GM23338 (cell line): ENCODE results near the gene GSX1. TPM values are rescaled to one million over a fixed set of nuclear protein-coding genes. Genes with fewer than 3 reads are reported as not detected.

Experiments used
- ATAC-seq: fragments of 200-7000 bp; cut with Tn5 transposase; 3 replicates; pipeline ENCODE4 v1.9.1; 2020
- DNase-seq: peaks from one replicate; pipeline ENCODE4 v3.0.0-alpha.2; 2015; ENCODE audit warnings: low spot score
- H2AFZ ChIP-seq: fragments of 200-600 bp; sonication (generic); 2 replicates; pipeline ENCODE4 v1.8.0; 2016; ENCODE audit warnings: antibody characterized with exemption, mild to moderate bottlenecking, moderate library complexity
- H3F3A ChIP-seq: fragments of 200-600 bp; sonication (generic); replicated peaks from 2 replicates; pipeline ENCODE4 v1.8.0; 2017; ENCODE audit warnings: antibody characterized with exemption, mixed run types, low read depth
- H3K27ac ChIP-seq: fragments of 200-600 bp; sonication (generic); 2 replicates; pipeline ENCODE4 v1.6.1; 2016; ENCODE audit warnings: low read depth
- H3K27me3 ChIP-seq: fragments of 200-600 bp; sonication (generic); 2 replicates; pipeline ENCODE4 v1.8.0; 2016; ENCODE audit warnings: mild to moderate bottlenecking, mixed run types, moderate library complexity; ENCODE audit not compliant: insufficient read depth
- H3K36me3 ChIP-seq: fragments of 200-600 bp; sonication (generic); 2 replicates; pipeline ENCODE4 v1.8.0; 2016; ENCODE audit warnings: mild to moderate bottlenecking; ENCODE audit not compliant: insufficient read depth
- H3K4me1 ChIP-seq: fragments of 200-600 bp; sonication (generic); 2 replicates; pipeline ENCODE4 v1.8.0; 2016; ENCODE audit warnings: mild to moderate bottlenecking, moderate library complexity; ENCODE audit not compliant: insufficient read depth
- H3K4me2 ChIP-seq: fragments of 200-600 bp; sonication (generic); 2 replicates; pipeline ENCODE4 v1.7.1; 2017; ENCODE audit warnings: mixed run types
- H3K4me3 ChIP-seq: fragments of 200-600 bp; sonication (generic); 2 replicates; pipeline ENCODE4 v1.6.1; 2016; ENCODE audit warnings: mixed run types
- H3K79me2 ChIP-seq: fragments of 200-600 bp; sonication (generic); replicated peaks from 2 replicates; pipeline ENCODE4 v1.8.0; 2017; ENCODE audit warnings: mild to moderate bottlenecking; ENCODE audit not compliant: insufficient read depth
- H3K9me2 ChIP-seq: fragments of 200-600 bp; sonication (generic); 2 replicates; pipeline ENCODE4 v1.8.0; 2017; ENCODE audit not compliant: insufficient read depth
- H4K20me1 ChIP-seq: fragments of 200-600 bp; sonication (generic); replicated peaks from 2 replicates; pipeline ENCODE4 v1.8.0; 2017; ENCODE audit warnings: mild to moderate bottlenecking; ENCODE audit not compliant: insufficient read depth
- H3K27ac Mint-ChIP-seq: 2 replicates; pipeline ENCODE4 v1.8.0; 2020; ENCODE audit warnings: inconsistent platforms, mild to moderate bottlenecking, moderate library complexity, mixed read lengths
- H3K27me3 Mint-ChIP-seq: 3 replicates; pipeline ENCODE4 v1.8.0; 2022; ENCODE audit warnings: low read depth, mild to moderate bottlenecking, moderate library complexity, mixed read lengths, inconsistent platforms; ENCODE audit not compliant: insufficient read depth, poor library complexity
- H3K36me3 Mint-ChIP-seq: 3 replicates; pipeline ENCODE4 v1.8.0; 2021; ENCODE audit warnings: low read depth, mild to moderate bottlenecking, inconsistent platforms, moderate library complexity, mixed read lengths
- H3K4me1 Mint-ChIP-seq: 3 replicates; pipeline ENCODE4 v1.8.0; 2020; ENCODE audit warnings: mild to moderate bottlenecking, inconsistent platforms, mixed read lengths
- H3K4me3 Mint-ChIP-seq: 3 replicates; pipeline ENCODE4 v1.8.0; 2021; ENCODE audit warnings: moderate library complexity, mild to moderate bottlenecking, inconsistent platforms, mixed read lengths
- H3K9me3 Mint-ChIP-seq: 3 replicates; pipeline ENCODE4 v1.8.0; 2020; ENCODE audit warnings: moderate library complexity, mild to moderate bottlenecking, inconsistent platforms, mixed read lengths
- CREB1 ChIP-seq: fragments of 250-450 bp; sonication (Bioruptor Pico); IDR thresholded peaks from 2 replicates; pipeline ENCODE4 v1.5.0; 2020; ENCODE audit warnings: low read depth, mild to moderate bottlenecking, moderate library complexity
- EZH2phosphoT487 ChIP-seq: fragments of 200-600 bp; sonication (generic); IDR thresholded peaks from one replicate; pipeline ENCODE4 v1.8.1; 2018; ENCODE audit warnings: antibody characterized with exemption; ENCODE audit not compliant: unreplicated experiment
- JUNB ChIP-seq: IDR thresholded peaks from one replicate; pipeline ENCODE4 v1.6.1; 2016; ENCODE audit warnings: antibody characterized with exemption; ENCODE audit not compliant: unreplicated experiment
- NANOG ChIP-seq: IDR thresholded peaks from 2 replicates; pipeline ENCODE4 v1.6.1; 2016; ENCODE audit warnings: antibody characterized with exemption, borderline replicate concordance
- REST ChIP-seq: IDR thresholded peaks from one replicate; pipeline ENCODE4 v1.6.1; 2018; ENCODE audit warnings: antibody characterized with exemption; ENCODE audit not compliant: unreplicated experiment
- ZNF331 ChIP-seq: fragments of 250-450 bp; sonication (Bioruptor Pico); IDR thresholded peaks from 2 replicates; pipeline ENCODE4 v1.5.0; 2020; ENCODE audit warnings: low read depth, mild to moderate bottlenecking, moderate library complexity
- ZNF462 ChIP-seq: fragments of 250-450 bp; sonication (Bioruptor Pico); IDR thresholded peaks from 2 replicates; pipeline ENCODE4 v1.5.0; 2020; ENCODE audit warnings: mild to moderate bottlenecking, moderate library complexity
- polyA plus RNA-seq: library from polyadenylated mRNA; unstranded; fragments of >200 nt; fragmentation: Nextera tagmentation; extraction: Ambion mirVana; gene quantifications from 2 replicates; pipeline ENCODE4 v1.2.1, GENCODE V29; 2016
- total RNA-seq: library from RNA; depleted of rRNA; stranded (reverse); fragments of >200 nt; shearing (Covaris generic); gene quantifications from 2 replicates; pipeline ENCODE4 v1.2.3, GENCODE V29; 2014

The GSX1 gene
- total and polyA plus RNA-seq, 2 experiments from 2014 or later = not detected

GRCh38 chr13:27833206-27833605 lies 40.9 kb downstream of the GSX1 start (continued):
- TF ChIP-seq ZNF462 (no peak), NANOG (no peak), ZNF331 (CRISPR knock-in tag) (no peak), JUNB (no peak), EZH2phosphoT487 (no peak)

DNA sequence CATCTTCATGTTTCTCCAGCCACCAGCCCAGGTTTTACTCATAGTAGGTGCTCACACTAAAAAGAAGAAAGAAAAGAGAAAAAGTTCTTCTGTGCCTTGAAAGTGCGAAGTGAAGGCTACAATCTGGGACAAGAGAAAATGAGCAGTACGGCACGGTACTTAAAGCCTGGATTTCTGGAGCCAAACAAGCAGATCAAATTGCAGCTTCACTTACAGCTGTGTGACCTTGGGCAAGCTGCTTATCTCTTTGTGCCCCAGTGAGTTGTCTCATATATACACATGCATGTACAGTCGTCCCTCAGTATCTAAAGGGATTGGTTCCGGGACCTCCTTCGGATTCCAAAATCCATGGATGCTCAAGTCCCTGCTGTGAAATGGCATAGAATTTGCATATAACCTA lies 41.8 kb downstream of the GSX1 start:
- peaks cover 3% of the 10 kb centered on the region; the same call in 2 of the 3 replicates for H3K9me3 Mint-ChIP-seq
- peaks cover 5% of the 10 kb centered on the region; the same call in 2 of the 3 replicates for H3K4me1 Mint-ChIP-seq
- Histone ChIP-seq H3K27me3 (peaks cover 54% of the 10 kb centered on the region), H3K27ac (no peak overlapping the region), H3K9me2 (no peaks in the 10 kb centered on the region), H3K79me2 (no peaks in the 10 kb centered on the region), H2AFZ (no peak overlapping the region), H4K20me1 (no peaks in the 10 kb centered on the region), H3K36me3 (no peaks in the 10 kb centered on the region), H3F3A (no peaks in the 10 kb centered on the region), H3K4me3 (no peak overlapping the region), H3K4me2 (no peak overlapping the region), H3K4me1 (no peaks in the 10 kb centered on the region)
- ATAC-seq = no peak
- no peak overlapping the region for H3K4me3 Mint-ChIP-seq
- DNase-seq = no peak
- peaks cover 35% of the 10 kb centered on the region for H3K27me3 Mint-ChIP-seq
- H3K36me3 Mint-ChIP-seq = no peaks in the 10 kb centered on the region
- no peak overlapping the region for H3K27ac Mint-ChIP-seq
- TF ChIP-seq CREB1 (CRISPR knock-in tag) = no peak
- no peak for TF ChIP-seq JUNB
- no peak for TF ChIP-seq REST
- no peak for TF ChIP-seq ZNF331 (CRISPR knock-in tag)
- no peak for TF ChIP-seq NANOG
- TF ChIP-seq EZH2phosphoT487 = no peak
